ENCODE data around the gene LRRC72. TPM values are rescaled to one million over a fixed set of nuclear protein-coding genes. Genes with fewer than 3 reads are reported as not detected.
A peak's percentile ranks its signal among the peaks of the same experiment; 100 is the strongest.

Gene LRRC72
- total RNA-seq, 2 donors from 2014 or later: not detected

GRCh38 chr7:16579216-16579615, 52.6 kb downstream of the LRRC72 start:
- H3K4me1 Mint-ChIP-seq: no peaks in the 10 kb centered on the region
- Histone ChIP-seq H3K9ac (ENCODE audit: extremely low read depth, low read length, poor library complexity, severe bottlenecking) (no peak overlapping the region), H3K9me3 (ENCODE audit: control insufficient read depth, low read length) (no peaks in the 10 kb centered on the region), H3K27me3 (ENCODE audit: control insufficient read depth, insufficient read depth, low read length, poor library complexity, severe bottlenecking) (no peaks in the 10 kb centered on the region), H3K4me3 (ENCODE audit: low read length) (no peak overlapping the region), H3K4me1 (ENCODE audit: control insufficient read depth, insufficient read depth, low read length) (no peaks in the 10 kb centered on the region), H3K27ac (ENCODE audit: low read depth, low read length) (no peak overlapping the region), H3K36me3 (ENCODE audit: control insufficient read depth, insufficient read depth, low read length) (no peaks in the 10 kb centered on the region)
- 90 to 91% methylated on average over 6 to 7 of the region's 8 CpGs for WGBS, 2 experiments (ENCODE audit: insufficient coverage in 1 of 2, insufficient read length in 1 of 2)
- H3K4me3 Mint-ChIP-seq: no peak overlapping the region
- no peak overlapping the region for H3K27ac Mint-ChIP-seq
- no peak for TF ChIP-seq CTCF (conservative IDR thresholded peaks at IDR 0.05)
- no peaks in the 10 kb centered on the region for H3K9me3 Mint-ChIP-seq
- no peaks in the 10 kb centered on the region for H3K27me3 Mint-ChIP-seq (ENCODE audit: insufficient read depth)
- no peak for DNase-seq
- H3K36me3 Mint-ChIP-seq (ENCODE audit: low read depth): no peaks in the 10 kb centered on the region

- Mint-ChIP-seq H3K9me3 (peaks cover 6% of the 10 kb centered on the region), H3K4me3 (no peak overlapping the region), H3K4me1 (no peaks in the 10 kb centered on the region), H3K27me3 (ENCODE audit: insufficient read depth) (peaks cover 5% of the 10 kb centered on the region), H3K36me3 (ENCODE audit: low read depth) (no peaks in the 10 kb centered on the region), H3K27ac (no peak overlapping the region)
- TF ChIP-seq CTCF (conservative IDR thresholded peaks at IDR 0.05): no peak
- Histone ChIP-seq H3K27ac (ENCODE audit: low read depth, low read length) (no peak overlapping the region), H3K9me3 (ENCODE audit: control insufficient read depth, low read length) (no peaks in the 10 kb centered on the region), H3K36me3 (ENCODE audit: control insufficient read depth, insufficient read depth, low read length) (no peaks in the 10 kb centered on the region), H3K27me3 (ENCODE audit: control insufficient read depth, insufficient read depth, low read length, poor library complexity, severe bottlenecking) (no peaks in the 10 kb centered on the region), H3K9ac (ENCODE audit: extremely low read depth, low read length, poor library complexity, severe bottlenecking) (no peak overlapping the region), H3K4me3 (ENCODE audit: low read length) (no peak overlapping the region), H3K4me1 (ENCODE audit: control insufficient read depth, insufficient read depth, low read length) (no peaks in the 10 kb centered on the region)
- 90 to 100% methylated on average over 1 of the region's 1 CpG for WGBS, 2 experiments (ENCODE audit: insufficient coverage in 1 of 2, insufficient read length in 1 of 2)
- DNase-seq: no peak
These were observed 54.7 kb downstream of the LRRC72 start for GRCh38 chr7:16581286-16581685.

- H3K9me3 ChIP-seq (ENCODE audit: control insufficient read depth, low read length): no peaks in the 10 kb centered on the region
- peaks cover 6% of the 10 kb centered on the region for H3K9me3 Mint-ChIP-seq
These were observed 57.2 kb downstream of the LRRC72 start for GRCh38 chr7:16583834-16584233.

More at GRCh38 chr7:16583834-16584233, 57.2 kb downstream of the LRRC72 start:
- H3K27ac ChIP-seq (ENCODE audit: low read depth, low read length): no peak overlapping the region
- Mint-ChIP-seq H3K27ac (peak overlapping the region; percentile 30), H3K36me3 (ENCODE audit: low read depth) (no peaks in the 10 kb centered on the region), H3K4me1 (peaks cover 9% of the 10 kb centered on the region), H3K27me3 (ENCODE audit: insufficient read depth) (peaks cover 5% of the 10 kb centered on the region), H3K4me3 (no peak overlapping the region)
- no peak for TF ChIP-seq CTCF (conservative IDR thresholded peaks at IDR 0.05)
- no peak overlapping the region for H3K9ac ChIP-seq (ENCODE audit: extremely low read depth, low read length, poor library complexity, severe bottlenecking)
- DNase-seq: no peak
- H3K4me1 ChIP-seq (ENCODE audit: control insufficient read depth, insufficient read depth, low read length): no peaks in the 10 kb centered on the region
- no peak overlapping the region for H3K4me3 ChIP-seq (ENCODE audit: low read length)
- H3K36me3 ChIP-seq (ENCODE audit: control insufficient read depth, insufficient read depth, low read length): no peaks in the 10 kb centered on the region
- WGBS, 2 experiments (ENCODE audit: insufficient coverage in 1 of 2, insufficient read length in 1 of 2): 94% methylated on average over 7 of the region's 7 CpGs; no CpG with 5 or more reads in 1 of the 2 experiments
- no peaks in the 10 kb centered on the region for H3K27me3 ChIP-seq (ENCODE audit: control insufficient read depth, insufficient read depth, low read length, poor library complexity, severe bottlenecking)
